CD4-positive, alpha-beta T cell treated with Interleukin-21 for 1 hour (primary cell): ENCODE data around the gene NFIX.

Experiments
- DNase-seq: peaks from one replicate; pipeline ENCODE4 v3.0.0-alpha.2; 2020

Gene NFIX

DNA sequence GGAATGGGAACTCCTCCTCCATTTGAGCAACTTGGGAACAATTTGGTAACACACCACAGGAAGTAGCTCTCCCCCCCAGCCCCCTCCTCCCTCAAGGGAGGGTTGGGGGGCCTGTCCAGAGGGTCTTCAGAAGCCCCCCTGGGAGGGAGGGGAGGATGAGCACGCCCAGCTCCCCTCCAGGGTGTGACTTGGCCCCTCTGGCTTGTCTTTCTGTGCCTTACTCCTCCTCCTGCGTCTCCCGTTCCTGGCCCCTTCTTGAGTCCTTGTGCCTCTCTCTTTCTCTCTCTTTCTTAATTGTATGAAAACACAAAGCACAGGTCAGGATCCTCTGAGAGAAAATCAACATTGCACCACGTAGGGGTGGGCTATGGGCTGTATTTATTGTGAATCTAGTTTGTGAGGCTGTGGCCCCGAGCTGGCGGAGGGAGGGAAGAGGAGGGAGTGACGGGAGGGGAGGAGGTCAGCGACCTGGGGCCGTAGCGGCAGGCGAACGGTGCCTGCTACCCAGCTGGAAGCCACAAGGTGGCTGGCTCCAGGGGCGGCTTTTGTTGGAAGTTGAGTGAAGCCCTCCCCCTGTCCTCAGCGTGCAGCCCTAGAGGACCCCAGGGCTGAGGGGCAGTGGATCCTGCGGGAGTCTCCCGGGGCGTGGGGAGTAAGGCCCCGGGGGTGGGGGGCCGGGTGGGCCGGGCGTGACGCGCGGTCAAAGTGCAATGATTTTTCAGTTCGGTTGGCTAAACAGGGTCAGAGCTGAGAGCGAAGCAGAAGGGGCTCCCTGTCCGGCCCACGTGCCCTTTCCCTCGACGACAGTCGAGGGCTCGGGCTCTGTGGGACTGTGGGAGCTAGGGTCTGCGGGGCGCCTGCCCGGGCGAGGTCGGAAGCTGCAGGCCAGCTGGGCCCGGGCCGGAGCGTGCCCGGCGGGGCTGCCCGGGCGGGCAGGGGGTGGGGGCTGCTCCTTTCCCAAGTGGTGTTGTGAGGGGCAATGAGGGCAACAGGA, 101.0 kb downstream of the NFIX start:
- no peak for DNase-seq

DNA sequence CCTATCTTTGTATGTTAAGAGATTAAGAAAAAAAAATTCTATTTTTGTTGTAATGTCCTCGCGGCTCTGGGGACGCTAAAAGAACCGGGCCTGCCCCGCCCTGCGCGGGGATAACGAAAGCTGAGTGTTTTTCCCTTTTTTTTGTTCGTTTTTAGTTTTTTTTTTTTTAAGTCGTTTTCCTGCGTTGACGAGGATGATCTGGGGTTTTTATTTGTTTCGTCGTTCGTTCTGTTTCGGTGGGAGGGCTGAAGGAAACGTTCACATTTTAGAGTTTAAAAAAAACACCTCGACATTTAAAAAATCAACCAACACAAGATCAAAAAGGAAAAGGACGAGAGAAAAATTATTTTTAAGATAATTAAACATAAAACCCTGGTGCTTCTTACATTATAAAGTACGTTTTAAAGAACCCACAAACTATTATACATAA, 101.8 kb downstream of the NFIX start:
- peak; percentile 36 for DNase-seq

DNA sequence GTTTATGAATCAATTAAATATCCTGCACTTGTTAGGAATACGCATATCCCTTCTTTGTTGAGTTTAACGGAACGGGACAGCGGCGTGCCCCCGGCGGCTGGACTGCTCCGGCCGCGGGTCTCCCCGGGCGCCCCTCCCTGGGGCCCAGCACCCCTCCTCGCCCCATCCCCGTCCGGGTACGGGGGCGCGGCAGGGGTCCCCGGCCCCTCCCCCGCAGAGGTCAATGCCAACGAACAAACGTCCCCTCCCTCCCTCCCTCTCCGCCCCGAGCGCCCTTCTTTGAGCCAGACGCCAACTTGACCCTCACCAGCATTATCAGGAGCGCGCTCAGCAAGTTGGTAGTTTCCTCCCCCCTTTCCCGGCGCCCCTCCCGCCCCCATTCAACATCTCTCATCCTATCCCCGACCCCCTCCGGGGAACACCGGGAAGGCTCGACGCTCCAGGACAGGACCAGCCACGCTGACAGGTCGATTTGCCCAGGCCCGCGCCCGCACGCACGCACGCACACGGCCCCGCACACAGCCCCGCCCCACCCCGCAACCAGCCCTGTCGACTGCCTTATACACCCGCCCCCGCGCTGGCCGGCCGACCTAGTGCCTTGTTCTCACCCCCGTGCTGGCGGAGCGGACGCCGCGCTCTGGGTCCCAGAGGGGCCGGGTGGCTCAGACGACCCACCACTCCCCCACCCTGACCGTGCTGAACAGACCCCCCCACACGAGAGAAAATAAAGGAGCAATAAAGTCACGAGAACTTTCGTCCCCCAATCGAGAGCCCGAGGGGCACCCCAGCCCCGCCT, 102.4 kb downstream of the NFIX start:
- peak; percentile 22 for DNase-seq

DNA sequence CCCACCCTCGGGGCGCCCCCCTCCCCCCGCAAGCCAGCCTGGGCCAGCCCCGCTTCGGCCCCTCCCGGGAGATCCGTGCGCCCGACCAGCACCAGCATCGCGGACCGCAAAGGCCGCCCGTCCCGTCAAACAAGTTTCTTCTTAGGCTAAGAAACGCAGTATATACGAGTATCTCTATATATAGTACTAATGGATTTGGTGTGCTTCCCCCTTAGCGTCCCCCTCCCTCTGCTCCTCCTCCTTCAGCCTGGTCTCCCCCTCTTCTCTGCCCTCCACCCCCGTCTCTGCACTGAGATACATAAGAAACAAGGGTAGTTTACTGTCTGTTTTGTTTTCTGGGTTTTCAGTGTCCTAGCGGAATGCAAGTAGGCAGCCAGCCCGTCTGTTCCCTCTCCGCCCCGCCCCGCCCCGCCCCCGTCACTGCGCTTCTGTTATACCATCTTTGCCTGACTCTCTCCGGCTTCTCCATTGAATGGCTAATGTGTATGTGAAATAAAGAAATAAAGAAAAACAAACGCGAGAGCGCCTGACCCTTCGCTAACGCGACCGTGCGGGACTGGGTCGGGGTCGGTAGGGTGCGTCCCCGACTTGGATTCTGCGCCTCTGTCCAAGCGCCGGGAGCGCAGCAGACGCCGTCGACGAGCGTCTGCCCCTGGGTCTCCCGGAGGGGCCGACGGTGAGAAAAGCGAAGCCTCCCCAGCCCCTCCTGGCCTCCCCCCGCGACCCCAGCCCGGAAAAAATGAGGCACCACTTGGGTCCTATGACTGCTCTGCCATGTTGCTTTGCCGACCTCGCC, 103.2 kb downstream of the NFIX start:
- peak; percentile 55 for DNase-seq

DNA sequence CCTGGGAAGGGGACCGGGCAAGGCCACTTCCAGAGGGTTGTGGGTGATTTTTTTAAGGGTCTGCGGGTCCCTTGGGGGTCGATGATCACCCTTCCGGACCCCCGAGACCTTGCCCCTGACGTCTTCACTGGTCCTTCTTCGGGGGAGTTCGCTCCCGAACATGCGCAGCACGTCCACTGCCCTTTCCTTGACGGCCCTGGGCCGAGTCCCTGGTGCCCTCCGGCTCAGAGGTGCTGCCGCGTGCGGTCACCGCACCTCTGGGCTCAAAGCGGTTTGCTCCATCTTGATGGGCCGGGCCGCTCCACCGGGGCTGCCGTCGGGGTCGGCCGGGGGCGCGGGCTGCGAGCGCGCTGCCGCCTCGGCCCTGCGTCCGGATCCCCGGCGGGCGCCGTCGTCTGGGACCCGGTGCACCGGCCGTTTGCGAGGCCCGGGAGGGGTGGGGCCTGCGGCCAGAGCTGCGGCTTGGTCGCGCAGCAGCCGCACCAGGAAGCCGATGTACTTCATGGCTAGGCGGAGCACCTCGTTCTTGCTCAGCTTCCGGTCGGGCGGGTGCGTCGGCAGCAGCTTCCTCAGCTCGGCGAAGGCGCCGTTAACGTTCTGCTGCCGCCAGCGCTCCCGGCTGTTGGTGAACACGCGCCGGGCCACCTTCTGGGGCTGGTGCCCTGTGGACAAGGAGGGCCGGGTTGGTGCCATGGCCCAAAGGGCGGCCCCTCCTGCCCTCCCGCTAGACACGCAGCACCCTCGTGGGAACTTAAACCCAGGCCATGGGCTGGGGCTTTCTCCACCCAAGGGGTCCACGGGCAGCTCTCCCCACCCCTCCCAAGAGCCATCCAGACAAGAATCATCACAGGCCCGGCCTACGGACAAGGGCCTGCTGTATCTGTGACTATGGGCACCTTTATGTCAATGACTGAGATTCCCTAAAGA, 104.1 kb downstream of the NFIX start:
- peak; percentile 83 for DNase-seq

DNA sequence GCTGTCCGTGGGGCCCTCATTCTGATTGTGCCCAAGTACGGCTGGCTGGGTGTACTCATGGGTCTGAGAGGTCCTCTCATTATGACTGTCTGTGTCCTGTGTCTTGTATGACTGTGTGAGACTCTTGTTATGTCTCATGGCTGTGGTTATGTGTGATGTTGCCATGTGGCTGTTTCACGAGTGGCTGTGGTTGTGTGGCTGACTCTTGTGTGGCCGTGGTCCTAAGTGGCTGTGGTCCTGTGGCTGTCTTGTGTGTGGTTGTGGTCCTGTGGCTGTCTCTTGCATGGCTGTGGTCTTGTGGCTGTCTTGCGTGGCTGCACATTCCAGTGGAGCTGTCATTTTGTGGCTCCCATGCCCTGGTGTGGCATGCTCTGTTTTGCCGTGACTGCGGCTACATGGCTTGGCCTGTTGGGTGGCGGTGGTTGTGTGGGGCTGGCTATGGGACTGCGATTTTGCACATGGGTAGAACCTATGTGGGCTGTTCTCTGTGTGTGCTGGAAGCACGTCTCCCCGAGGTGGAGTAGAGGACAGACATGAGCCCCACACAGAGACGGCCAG, 104.8 kb downstream of the NFIX start:
- peak; percentile 85 for DNase-seq

DNA sequence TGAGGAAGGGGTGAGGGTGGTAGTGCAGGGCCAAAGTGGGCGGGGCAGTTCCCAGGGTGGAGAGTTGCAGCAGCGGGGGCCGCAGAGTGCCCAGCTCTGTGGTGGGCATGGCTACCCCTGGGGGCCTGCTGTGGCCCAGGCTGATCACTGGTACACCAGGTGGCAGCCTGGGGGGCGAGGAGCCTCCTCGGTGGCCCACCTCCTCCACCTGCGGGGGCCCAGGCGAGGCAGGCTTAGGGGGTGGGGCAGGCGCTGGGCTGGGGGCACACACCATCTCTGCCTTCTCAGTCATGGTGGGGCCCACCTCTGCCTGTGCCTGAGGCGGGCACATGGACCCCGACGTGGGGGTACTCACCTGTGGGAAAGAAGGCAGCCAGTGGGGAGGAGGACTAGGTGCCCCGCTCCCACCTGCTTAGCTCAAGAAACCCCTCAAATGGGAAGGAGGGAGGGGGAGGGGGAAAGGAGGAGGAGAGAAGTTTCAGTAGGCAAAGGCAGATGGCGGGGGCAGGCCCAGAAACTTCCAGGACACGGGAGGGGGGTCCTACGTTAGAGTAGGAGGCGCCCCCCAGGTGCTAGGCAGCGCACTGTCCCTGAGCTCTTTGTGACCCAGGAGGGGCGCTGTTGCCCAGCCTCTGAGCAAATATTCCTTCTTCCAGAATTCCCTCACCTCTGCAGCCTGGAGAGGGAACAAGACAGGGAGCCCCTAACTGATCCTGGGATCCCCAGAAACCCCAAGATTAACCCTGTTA, 105.7 kb downstream of the NFIX start:
- DNase-seq: no peak

DNA sequence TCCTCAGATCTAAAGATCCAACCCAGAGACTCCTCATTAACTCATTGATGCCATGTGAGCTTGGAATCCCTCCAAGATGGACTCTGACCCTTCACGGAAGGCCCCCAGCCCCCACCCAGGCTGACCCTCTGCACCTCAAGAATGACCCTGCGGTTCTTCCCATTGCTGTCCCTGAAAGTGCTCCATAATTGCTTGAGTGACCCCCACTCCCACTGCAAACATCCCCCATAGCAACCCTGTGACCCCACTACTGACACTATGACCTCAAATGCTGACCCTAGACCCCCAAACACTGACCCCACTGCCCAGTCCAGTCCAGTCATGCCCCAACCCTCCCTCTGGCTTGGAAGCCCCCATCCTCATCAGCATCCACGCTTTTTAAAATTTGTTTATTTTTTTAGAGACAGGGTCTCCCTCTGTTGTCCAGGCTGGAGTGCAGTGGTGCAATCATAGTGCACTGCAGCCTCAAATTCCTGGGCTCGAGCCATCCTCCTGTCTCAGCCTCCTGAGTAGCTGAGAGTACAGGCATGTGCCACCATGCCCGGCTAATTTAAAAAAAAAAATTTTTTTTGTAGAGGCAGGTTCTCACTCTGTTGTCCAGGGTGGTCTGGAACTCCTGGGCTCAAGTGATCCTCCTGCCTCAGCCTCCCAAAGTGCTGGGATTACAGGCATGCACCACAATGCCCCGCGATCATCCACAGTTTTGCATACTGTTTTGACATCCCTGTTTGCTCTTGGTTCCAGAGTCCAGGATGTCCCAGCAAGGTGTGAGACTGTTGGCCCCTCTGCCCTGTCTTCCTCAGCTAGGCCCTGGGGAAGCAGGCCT, 106.5 kb downstream of the NFIX start:
- no peak for DNase-seq

DNA sequence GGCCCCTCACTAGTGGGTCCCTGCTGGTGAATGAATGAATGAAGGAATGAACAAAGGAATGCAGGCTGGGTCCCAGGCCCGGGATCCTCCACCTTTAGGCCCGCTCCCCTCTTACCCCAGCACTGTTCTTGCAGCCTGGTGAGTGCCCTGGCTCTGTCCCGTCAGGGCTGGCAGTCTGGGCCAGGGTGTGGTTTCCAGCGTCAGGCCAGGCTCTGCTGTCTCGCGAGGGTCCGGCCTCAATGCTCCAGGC, 107.1 kb downstream of the NFIX start:
- DNase-seq: no peak

DNA sequence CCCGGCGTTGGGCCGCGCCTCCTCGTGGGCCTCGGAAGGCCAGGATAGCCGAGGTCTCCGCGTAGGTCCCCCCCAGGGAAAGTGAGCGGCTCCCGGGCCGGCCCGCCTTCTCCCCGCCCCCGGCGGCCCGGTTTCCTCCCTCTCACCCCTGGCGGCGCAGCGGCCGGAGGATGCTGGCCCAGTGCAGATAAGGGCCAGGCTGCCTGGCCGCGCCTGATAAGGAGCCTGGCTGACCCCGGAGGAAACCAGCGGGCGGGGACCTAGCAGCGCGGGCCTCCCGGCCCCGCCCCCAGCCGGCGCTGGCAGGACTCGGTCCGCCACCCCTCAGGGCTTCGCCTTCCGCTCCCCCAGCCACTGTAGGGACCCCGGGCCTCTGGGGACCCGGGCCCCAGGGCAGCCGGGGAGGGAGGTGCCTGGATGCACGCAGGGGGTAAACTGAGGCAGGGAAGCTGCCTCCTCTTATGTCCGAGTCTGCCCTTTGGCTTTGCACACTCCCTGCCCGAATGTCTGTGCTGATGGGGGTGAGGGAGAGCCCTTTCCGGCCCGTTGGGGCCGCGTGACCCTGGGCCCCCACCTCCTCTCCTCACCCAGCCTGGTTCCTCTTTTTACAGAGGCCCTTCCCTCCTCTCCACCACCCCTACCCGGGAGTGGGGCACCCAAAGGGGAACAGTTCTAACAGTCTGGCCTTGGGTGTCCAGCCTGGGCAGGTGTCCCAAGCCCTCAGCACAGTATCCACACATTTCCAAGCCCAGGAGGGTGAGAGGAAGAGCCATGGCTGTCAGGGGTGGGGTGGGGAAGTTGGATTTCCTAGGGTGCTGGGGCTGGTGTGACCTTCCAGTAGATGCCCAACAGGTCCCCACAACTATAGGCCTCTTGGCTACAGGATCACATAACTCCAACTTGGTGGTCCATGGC, 107.6 kb downstream of the NFIX start, which contains the start of gene LYL1:
TSS of gene LYL1 (minus strand) at position 193 of the 915 bp plus-strand sequence. CDS start 1,687 bp downstream, outside the sequence.
- peak; percentile 47 for DNase-seq

DNA sequence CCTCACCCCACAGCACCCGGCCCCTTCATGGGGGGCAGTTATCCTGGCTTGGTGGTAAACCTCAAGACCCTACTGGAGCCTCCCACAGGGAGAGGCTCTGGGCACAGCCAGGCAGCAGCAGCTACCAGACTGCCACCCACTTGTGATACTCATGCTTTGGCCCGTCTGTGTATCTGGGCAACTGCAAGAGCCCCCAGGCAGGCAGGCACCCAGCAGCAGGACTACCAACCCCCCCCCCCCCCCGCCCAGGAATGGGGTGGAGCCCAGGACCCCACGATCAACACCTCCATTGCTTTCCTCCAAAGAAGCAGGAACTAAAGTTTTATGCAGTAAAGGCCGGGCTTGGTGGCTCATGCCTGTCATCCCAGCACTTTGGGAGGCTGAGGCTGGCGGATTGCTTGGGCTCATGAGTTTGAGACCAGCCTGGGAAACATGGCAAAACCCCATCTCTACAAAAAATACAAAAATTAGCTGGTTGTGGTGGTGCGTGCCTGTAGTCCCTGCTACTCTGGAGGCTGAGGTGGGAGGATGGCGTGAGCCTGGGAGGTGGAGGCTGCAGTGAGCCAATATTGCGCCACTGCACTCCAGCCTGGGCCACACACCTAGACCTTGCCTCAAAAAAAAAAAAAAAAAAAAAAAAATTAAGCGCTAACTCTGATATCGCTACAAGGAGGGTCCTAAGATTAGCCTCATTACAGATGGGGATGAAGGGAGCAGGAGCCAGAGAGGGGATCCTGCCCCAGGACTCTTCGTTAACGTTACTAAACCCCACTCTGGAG, 108.5 kb downstream of the NFIX start:
- DNase-seq: no peak

DNA sequence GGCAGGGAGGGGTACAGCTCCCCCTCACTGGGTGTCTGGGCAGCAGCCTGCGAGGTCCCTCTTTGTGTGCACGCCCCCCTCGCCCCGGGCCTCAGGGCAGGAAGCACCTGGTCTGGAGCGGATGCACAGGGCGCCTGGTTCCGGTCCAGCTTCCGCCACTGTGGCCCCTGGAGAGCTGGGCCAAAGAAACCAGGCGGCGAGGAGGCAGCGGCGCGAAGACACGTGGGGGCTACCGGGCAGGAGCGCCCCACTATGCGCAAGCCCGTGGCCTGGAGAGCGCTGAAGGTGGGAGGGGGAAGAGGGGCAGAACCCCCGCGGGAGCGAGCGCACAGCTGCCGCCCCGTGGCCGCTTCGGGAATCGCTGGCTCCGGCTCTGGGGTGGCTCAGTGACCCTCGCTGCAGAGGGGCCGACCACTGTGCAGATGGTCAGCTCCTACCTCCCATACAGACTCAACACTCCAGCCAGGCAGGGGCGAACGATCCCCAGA, 109.1 kb downstream of the NFIX start:
- DNase-seq: peak; percentile 65

DNA sequence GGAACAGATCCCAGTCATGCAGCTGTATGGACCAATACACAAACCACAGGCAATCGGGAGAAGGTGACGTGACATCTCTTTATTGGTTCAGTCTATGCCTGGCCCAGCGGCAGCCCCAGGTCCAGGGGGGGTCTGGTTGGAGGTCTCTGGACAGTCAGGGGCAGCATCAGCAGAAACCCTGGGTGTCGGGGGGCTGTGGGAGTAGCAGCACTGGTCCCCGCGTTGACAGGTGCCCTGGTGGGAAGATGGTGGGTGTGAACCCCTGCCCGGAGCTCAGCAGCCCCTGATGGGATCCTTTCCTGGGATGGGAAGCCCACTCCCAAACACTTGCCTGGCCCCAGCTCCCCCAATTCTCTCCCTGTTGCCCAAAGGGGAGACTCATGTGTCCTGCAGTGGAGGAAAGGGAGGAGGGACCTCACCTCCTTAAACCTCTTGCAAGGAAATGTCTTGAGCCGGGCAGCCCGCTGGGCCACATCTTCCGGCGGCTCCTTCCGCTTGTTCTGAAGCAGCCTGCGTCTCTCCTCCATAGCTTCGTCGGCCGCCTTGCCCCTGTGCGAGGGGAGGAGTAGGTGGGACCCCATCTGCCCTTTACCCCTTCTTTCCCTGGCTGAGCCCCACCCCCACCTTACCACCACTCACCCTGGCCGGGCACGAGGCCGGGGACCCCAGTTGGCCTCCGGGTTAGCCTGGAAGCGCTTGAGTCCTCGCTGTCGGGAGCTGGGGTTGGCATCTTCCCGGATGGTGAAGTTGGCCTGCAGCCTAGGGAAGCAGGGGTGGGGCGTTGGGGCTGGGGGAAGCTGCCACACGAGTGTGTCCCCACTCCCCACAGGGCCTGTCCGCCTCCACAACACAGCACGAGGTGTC, 109.8 kb downstream of the NFIX start:
- DNase-seq: peak; percentile 45

DNA sequence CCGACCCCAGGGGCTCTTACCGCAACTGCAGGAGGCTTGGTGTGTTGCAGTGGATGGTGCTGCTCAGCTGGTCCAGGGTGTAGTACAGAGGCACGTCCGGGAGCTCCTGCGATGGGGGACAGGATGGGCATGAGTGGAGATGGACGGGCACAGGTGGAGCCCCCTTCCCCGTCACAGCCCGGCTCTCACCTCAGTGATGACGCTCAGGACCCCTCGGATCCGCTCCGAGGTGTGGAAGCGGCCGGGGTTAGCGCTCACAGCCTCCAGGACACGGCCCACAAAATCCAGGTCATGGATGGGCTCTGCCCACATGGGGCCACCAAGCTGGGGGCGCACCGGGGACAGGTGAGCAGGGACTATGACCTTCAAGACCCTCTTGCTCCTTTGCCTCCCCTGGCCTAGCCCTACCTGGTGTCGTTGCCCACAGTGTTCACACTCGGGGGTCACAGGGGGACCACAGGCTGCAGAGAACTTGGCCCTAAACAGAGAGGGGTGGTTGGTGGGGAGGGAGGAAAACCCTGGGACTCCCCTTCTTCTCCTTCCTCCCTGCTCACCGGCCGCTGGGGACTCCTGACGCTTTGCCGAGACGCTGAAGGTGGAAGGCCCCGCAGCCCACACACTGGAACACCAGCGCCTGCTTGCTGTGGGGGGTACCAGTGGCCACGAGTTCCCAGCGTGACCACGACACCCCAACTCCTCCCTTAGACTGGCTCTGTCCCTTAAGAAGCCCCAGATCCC, 114.3 kb downstream of the NFIX start:
- DNase-seq: no peak

DNA sequence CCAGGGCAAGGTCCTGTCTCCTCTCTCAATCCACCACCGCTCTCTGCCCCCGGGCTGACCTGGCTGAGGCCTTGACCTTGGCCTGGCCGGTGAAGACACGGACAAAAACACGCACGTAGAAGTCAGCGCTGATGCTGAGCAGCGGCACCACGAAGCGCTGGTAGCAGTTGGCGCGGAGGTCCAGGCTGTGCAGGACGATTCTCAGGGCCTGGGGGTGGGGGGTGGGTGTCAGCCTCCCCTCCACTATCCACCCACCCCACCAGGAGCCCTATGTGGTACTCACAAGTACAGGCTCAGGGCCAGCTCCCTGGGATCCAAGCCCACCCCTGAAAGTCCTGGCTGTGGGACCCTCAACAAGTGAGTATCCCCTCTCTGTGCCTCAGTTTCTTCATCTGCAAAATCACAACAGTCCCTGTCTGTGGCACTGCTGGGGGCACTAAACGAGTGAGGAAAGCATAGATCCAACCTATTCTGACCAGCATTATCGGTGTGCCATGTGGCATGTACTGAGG, 114.9 kb downstream of the NFIX start:
- DNase-seq: no peak

DNA sequence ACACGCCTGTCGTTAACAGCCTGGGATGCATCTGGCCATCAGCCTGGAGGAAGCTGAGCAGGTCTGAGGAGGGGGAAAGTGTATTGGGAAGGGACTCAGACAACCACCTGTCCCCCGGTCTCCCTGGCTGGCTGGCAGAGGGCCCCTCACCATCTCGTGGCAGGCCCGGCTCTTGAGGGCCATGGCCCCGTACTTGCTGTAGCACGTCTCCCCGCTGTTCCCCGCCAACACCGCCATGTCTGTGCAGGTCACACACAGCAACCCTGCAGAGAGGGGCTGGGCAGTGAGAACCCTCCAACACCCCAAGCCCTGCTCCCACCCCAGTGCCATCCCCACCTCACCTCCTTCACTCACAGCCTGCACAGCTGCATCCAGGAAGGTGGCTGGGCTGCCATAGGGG, 117.3 kb downstream of the NFIX start:
- no peak for DNase-seq
